Activated naive CD8-positive, alpha-beta T cell treated with anti-CD3 and anti-CD28 coated beads, Interleukin-2, amount 50 U/mL, for 16 hours (primary cell): ENCODE measurements around the gene ADGRF3.
"Not testable (repeated sequence)": the region's sequence is repeated elsewhere in the genome, so short reads cannot be mapped to it uniquely, and the experiment has no call there.

Source experiments
- DNase-seq: peaks from one replicate; pipeline ENCODE4 v3.0.0-alpha.2; 2020; ENCODE audit warnings: low read depth, low spot score

Gene ADGRF3

GRCh38 chr2:26346454-26347053 is at the start of gene ADGRF3:
Gene ADGRF3, minus strand, starts transcription at chr2:26346789. Its CDS starts 555 bp downstream, at chr2:26346234.
- no peak for DNase-seq

- DNase-seq, result no peak
Observed at GRCh38 chr2:26395394-26395793, 48.8 kb upstream of the ADGRF3 start.

- no peak for DNase-seq
Observed at GRCh38 chr2:26394694-26395093, 48.1 kb upstream of the ADGRF3 start.

GRCh38 chr2:26387189-26387588 is 40.6 kb upstream of the ADGRF3 start:
- no peak for DNase-seq

GRCh38 chr2:26384597-26384996 is 38.0 kb upstream of the ADGRF3 start:
- no peak for DNase-seq

GRCh38 chr2:26384183-26384582 is 37.6 kb upstream of the ADGRF3 start:
- no peak for DNase-seq

GRCh38 chr2:26382564-26382963 is 36.0 kb upstream of the ADGRF3 start:
- no peak for DNase-seq

- DNase-seq, result no peak
Observed at GRCh38 chr2:26380281-26380680, 33.7 kb upstream of the ADGRF3 start.

GRCh38 chr2:26376799-26377198 is 30.2 kb upstream of the ADGRF3 start:
- DNase-seq, result no peak

- not testable (repeated sequence) for DNase-seq
Observed at GRCh38 chr2:26370909-26371308, 24.3 kb upstream of the ADGRF3 start.

GRCh38 chr2:26369664-26370063 is 23.1 kb upstream of the ADGRF3 start:
- DNase-seq, result not testable (repeated sequence)

GRCh38 chr2:26366957-26367356 is 20.4 kb upstream of the ADGRF3 start:
- DNase-seq, result no peak

GRCh38 chr2:26364669-26365068 is 18.1 kb upstream of the ADGRF3 start:
- DNase-seq, result no peak

- no peak for DNase-seq
Observed at GRCh38 chr2:26363958-26364357, 17.4 kb upstream of the ADGRF3 start.

GRCh38 chr2:26363323-26363722 is 16.7 kb upstream of the ADGRF3 start:
- DNase-seq, result no peak

GRCh38 chr2:26359886-26360473 is 13.4 kb upstream of the ADGRF3 start:
- DNase-seq, result no peak

GRCh38 chr2:26356771-26357170 is 10.2 kb upstream of the ADGRF3 start:
- DNase-seq, result no peak

GRCh38 chr2:26356111-26356510 is 9.5 kb upstream of the ADGRF3 start:
- DNase-seq, result no peak

- no peak for DNase-seq
Observed at GRCh38 chr2:26355038-26355995, 8.7 kb upstream of the ADGRF3 start.

- not testable (repeated sequence) for DNase-seq
Observed at GRCh38 chr2:26354469-26354868, 7.9 kb upstream of the ADGRF3 start.

- DNase-seq, result no peak
Observed at GRCh38 chr2:26352892-26353291, 6.3 kb upstream of the ADGRF3 start.

GRCh38 chr2:26351375-26352090 is 4.9 kb upstream of the ADGRF3 start:
- no peak for DNase-seq
